GM12864 (cell line): ENCODE results near the gene MAP2K5.

Experiments used
- DNase-seq: peaks from one replicate; pipeline ENCODE4 v3.0.0-alpha.2; 2011; ENCODE audit warnings: low read depth
- H3K4me3 ChIP-seq: 2 replicates; pipeline ENCODE4 v1.5.1; 2011; ENCODE audit warnings: mild to moderate bottlenecking, low read depth, low read length, control low read depth
- CTCF ChIP-seq: IDR thresholded peaks from 2 replicates; pipeline ENCODE4 v1.5.1; 2011; ENCODE audit warnings: low read depth, mild to moderate bottlenecking, moderate library complexity, low read length, control low read depth, inconsistent platforms; ENCODE audit errors: missing control alignments

Gene MAP2K5

GRCh38 chr15:67799801-67800205 lies 257.3 kb downstream of the MAP2K5 start:
- H3K4me3 ChIP-seq = no peak overlapping the region
- DNase-seq = no peak
- no peak for TF ChIP-seq CTCF

GRCh38 chr15:67801142-67801541 lies 258.6 kb downstream of the MAP2K5 start:
- DNase-seq = no peak
- no peak for TF ChIP-seq CTCF

GRCh38 chr15:67801926-67802914 lies 259.7 kb downstream of the MAP2K5 start:
- no peak overlapping the region for H3K4me3 ChIP-seq
- no peak for TF ChIP-seq CTCF
- no peak for DNase-seq

More at GRCh38 chr15:67801142-67801541, 258.6 kb downstream of the MAP2K5 start:
- H3K4me3 ChIP-seq = no peak overlapping the region

- no peak for DNase-seq
- H3K4me3 ChIP-seq = no peak overlapping the region
- TF ChIP-seq CTCF = no peak
These were observed 260.8 kb downstream of the MAP2K5 start for GRCh38 chr15:67803299-67803698.

DNA sequence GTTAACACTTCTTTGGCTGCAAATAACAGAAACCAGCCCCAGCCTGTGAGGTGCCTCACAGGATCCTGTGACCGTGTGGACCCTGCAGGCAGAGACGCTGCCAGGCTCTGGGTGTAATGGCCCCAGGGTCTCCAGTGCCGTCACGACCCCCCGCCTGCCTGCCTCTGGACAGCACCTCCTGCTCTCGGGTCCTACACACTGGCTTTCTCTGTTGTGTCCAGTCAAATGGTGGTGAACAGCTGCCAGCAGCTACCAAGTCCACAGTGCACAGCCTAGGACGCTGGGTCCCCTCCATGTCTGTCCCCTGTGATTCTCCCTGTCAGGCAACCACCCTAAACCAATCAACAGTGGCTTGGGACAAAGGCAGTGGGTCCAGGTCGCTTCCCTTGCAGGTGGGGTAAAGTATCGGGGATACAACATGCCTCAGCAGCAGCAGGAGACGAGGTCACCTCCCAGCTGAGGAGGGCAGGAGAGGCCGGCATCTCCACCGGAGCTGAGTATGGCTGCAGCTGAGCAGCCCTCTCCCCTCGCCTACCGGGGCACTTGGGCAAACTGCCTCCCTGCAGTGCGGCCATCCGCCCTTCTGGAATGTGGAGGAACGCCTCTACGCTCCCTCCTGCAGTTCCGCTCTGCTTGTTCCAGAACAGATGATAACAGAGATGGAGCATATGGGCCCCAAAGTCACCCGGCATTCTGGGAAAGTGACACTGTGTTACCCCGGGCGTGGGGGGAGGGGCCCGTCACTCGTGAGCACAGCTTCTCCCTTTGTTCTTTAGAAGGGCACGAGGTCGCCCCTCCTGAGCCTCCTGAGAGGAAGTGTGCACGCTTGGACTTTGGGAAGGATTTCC lies 261.7 kb downstream of the MAP2K5 start:
- TF ChIP-seq CTCF = no peak
- H3K4me3 ChIP-seq = no peak overlapping the region
- DNase-seq = no peak

GRCh38 chr15:67805008-67805665 lies 262.6 kb downstream of the MAP2K5 start:
- H3K4me3 ChIP-seq = no peak overlapping the region
- no peak for DNase-seq
- TF ChIP-seq CTCF = no peak
